Heart left ventricle (tissue), 16 donors: Measurements from ENCODE around the gene NPRL2. TPM values are rescaled to one million over a fixed set of nuclear protein-coding genes. Genes with fewer than 3 reads are reported as not detected.

Source experiments
- ATAC-seq, 4 donors: fragments of 200-7000 bp; cut with Tn5 transposase; one replicate each; pipeline ENCODE4 v1.9.1; 2020 to 2022; ENCODE audit warnings: moderate library complexity in 4 of 4, mild to moderate bottlenecking in 3 of 4, moderate number of reproducible peaks in 1 of 4
- DNase-seq, 5 donors: peaks; one replicate each; pipeline ENCODE4 v3.0.0-alpha.2; 2020
- H3K27ac ChIP-seq, 12 donors: fragments of 200-600 bp; sonication (generic) in 4 of 12; one replicate each; pipeline versions ENCODE4 v1.5.0 to v1.8.0; 2016 to 2022; ENCODE audit warnings: mild to moderate bottlenecking in 2 of 12
- H3K27me3 ChIP-seq, 9 donors: fragments of 200-600 bp; sonication (generic) in 2 of 9; one replicate each; pipeline versions ENCODE4 v1.5.1 to v1.8.0; 2016 to 2022; ENCODE audit warnings: mild to moderate bottlenecking in 3 of 9
- H3K36me3 ChIP-seq, 9 donors: fragments of 200-600 bp; sonication (generic) in 2 of 9; one replicate each; pipeline versions ENCODE4 v1.5.0 to v1.8.0; 2018 to 2022; ENCODE audit warnings: mild to moderate bottlenecking in 2 of 9
- H3K4me1 ChIP-seq, 12 donors: fragments of 200-600 bp; sonication (generic) in 4 of 12; one replicate each; pipeline versions ENCODE4 v1.5.0 to v1.8.0; 2016 to 2022; ENCODE audit warnings: mild to moderate bottlenecking in 3 of 12
- H3K4me3 ChIP-seq, 12 donors: fragments of 200-600 bp; sonication (generic) in 4 of 12; one replicate each; pipeline versions ENCODE4 v1.5.0 to v1.8.0; 2017 to 2022; ENCODE audit warnings: mild to moderate bottlenecking in 9 of 12, moderate library complexity in 4 of 12
- H3K9me3 ChIP-seq, 12 donors: fragments of 200-600 bp; sonication (generic) in 4 of 12; one replicate each; pipeline versions ENCODE4 v1.5.0 to v1.8.0; 2016 to 2022; ENCODE audit warnings: mild to moderate bottlenecking in 1 of 12
- POLR2A ChIP-seq, 2 donors: fragments of 450-650 bp; IDR thresholded peaks; one replicate each; pipeline ENCODE4 v1.6.1; 2017; ENCODE audit warnings: antibody characterized with exemption in 2 of 2, mild to moderate bottlenecking in 2 of 2, moderate library complexity in 2 of 2
- WGBS, 4 donors: extraction: QIAGEN DNeasy Blood & Tissue Kit in 2 of 4; methylation state at CpG; one replicate each; pipeline versions ENCODE4 v1.1.5 to v1.1.7; 2013 to 2018; 5-methylcytosine and 5-hydroxymethylcytosine counted together
- intact Hi-C, 10 donors: fragments of 100-400 bp; cut with DNase I; formaldehyde crosslinking; loops; one replicate each; pipeline versions ENCODE4 v1.11.1 to v1.14.2; 2022
- polyA plus RNA-seq, 2 donors: library from polyadenylated mRNA; stranded (reverse); fragments of 200-250 nt; gene quantifications; one replicate each; pipeline ENCODE4 v1.2.3, GENCODE V29; 2013
- total RNA-seq, 9 donors: library from RNA; depleted of rRNA in 2 of 9; stranded (reverse); fragments of >200 nt in 2 of 9; fragmentation: NEBNext Ultra II Directional in 3 of 9; extraction: Animal tissue kit (Norgen Biotek cat#: 25700) in 3 of 9; gene quantifications; one replicate each; pipeline versions ENCODE4 v1.1.0 to v1.2.4, GENCODE V29; 2016 to 2023
- TF ChIP-seq, protein P1 (sequence below), 12 donors: fragments of 200-600 bp; sonication (generic) in 4 of 12; IDR thresholded peaks; one replicate each; pipeline versions ENCODE4 v1.5.0 to v1.8.0; 2018 to 2022; ENCODE audit warnings: antibody characterized with exemption in 12 of 12, mild to moderate bottlenecking in 5 of 12
- donor health status: ischemic (EF 13 %, LVEDD 7.1; RV severe dilation, severe dysfunction).
- donor health status: healthy with polysubstance abuse.
- donor health status: DM: no; HTN: yes; CAD: no.
- donor health status: DM: no; HTN: no; CAD: no.
- donor health status: ischemic (EF 25% LVEDD 6.9; RV normal size, moderate dysfunction).
- donor health status: ischemic (EF 25% LVEDD 5.7; RV mildly dilated, moderate dysfunction).
- donor health status: healthy.
- donor health status: DM: yes; HTN: yes; CAD: no.
- donor health status: ischemic (EF 35%, LVEDD 5.7; RV mildly dilated, moderate dysfunction).
- donor health status: nonischemic (EF 11% LVEDD 7.7; RV severe dilation, severe dysfunction).
- donor health status: DM: yes; HTN: yes; CAD: no.
- donor health status: PGD.
- donor health status: ischemic (EF 29% LVEDD 5.4; RV normal size, mild dysfunction).
- donor health status: nonischemic (EF 23%, LVEDD 6.1; RV moderate dilation, normal function).

The NPRL2 gene
- total and polyA plus RNA-seq, 11 donors = 12.0 to 19.0 (median 15.3) TPM

DNA sequence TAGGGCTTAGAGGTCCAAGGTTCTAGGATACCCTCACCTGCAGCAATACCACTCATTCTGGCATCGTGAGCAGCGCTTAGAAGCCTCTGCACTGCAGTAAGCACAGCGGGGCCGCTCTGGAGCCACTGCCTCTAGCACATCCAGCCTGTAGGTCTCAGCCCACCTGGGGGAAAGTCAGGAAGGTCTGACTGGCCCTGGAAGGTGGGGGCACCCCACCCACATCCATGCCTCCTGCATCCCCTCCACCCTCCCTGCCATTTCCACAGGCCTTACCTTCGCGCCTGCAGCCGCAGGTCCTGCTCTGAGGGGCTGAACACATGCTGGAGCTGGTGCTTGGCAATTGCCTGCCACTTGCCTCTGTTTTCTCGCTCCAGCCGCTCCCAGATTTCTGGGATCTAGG is 9.0 kb downstream of the NPRL2 start:
- WGBS, 4 donors = 90 to 100% (median 94%) methylated on average over 9 of the region's 9 CpGs
- H3K27me3 ChIP-seq = peaks cover 0 to 4% (median 0%) of the 10 kb centered on the region in 9 donors
- H3K4me3 ChIP-seq = peak overlapping the region; percentile 30 to 97 (median 64)
- intact Hi-C loops = loop anchor here in 1 of 10 donors (10.0 kb wide), 1 partner anchor 1043 kb away; the partner anchor contains the start of gene MANF
- ATAC-seq (no peak), DNase-seq (peak in 1 of 5 donors; percentile 55)
- peak overlapping the region in 11 of 12 donors; percentile 62 to 100 (median 98) for H3K27ac ChIP-seq
- H3K4me1 ChIP-seq = peaks cover 4 to 61% (median 48%) of the 10 kb centered on the region in 12 donors
- no peaks in the 10 kb centered on the region for H3K36me3 ChIP-seq
- no peaks in the 10 kb centered on the region for H3K9me3 ChIP-seq
- TF ChIP-seq, protein P1, sequence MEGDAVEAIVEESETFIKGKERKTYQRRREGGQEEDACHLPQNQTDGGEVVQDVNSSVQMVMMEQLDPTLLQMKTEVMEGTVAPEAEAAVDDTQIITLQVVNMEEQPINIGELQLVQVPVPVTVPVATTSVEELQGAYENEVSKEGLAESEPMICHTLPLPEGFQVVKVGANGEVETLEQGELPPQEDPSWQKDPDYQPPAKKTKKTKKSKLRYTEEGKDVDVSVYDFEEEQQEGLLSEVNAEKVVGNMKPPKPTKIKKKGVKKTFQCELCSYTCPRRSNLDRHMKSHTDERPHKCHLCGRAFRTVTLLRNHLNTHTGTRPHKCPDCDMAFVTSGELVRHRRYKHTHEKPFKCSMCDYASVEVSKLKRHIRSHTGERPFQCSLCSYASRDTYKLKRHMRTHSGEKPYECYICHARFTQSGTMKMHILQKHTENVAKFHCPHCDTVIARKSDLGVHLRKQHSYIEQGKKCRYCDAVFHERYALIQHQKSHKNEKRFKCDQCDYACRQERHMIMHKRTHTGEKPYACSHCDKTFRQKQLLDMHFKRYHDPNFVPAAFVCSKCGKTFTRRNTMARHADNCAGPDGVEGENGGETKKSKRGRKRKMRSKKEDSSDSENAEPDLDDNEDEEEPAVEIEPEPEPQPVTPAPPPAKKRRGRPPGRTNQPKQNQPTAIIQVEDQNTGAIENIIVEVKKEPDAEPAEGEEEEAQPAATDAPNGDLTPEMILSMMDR (IDR thresholded peaks at IDR 0.05) = no peak
- TF ChIP-seq POLR2A (IDR thresholded peaks at IDR 0.05) = no peak

DNA sequence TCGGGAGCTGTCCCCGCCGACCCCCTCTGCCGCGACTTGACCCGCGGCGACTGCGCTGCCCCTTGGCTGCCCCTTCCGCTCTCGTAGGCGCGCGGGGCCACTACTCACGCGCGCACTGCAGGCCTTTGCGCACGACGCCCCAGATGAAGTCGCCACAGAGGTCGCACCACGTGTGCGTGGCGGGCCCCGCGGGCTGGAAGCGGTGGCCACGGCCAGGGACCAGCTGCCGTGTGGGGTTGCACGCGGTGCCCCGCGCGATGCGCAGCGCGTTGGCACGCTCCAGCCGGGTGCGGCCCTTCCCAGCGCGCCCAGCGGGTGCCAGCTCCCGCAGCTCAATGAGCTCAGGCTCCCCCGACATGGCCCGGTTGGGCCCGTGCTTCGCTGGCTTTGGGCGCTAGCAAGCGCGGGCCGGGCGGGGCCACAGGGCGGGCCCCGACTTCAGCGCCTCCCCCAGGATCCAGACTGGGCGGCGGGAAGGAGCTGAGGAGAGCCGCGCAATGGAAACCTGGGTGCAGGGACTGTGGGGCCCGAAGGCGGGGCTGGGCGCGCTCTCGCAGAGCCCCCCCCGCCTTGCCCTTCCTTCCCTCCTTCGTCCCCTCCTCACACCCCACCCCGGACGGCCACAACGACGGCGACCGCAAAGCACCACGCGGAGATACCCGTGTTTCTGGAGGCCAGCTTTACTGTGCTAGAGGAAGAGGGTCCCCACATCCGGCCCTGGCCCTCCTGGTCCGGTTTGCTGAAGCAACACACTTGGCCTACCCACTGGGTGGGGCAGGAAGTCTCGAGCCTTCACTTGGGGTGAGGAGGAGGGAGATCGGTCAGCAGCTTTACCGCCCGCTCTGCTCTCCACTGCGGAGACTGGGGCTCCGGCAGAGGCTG is 9.9 kb downstream of the NPRL2 start, which contains the start of gene RASSF1:
TSS of gene RASSF1 (minus strand) at position 389 of the 882 bp plus-strand sequence. CDS start at position 358, 31 bp downstream.
- TF ChIP-seq, protein P1 (IDR thresholded peaks at IDR 0.05) = no peak
- TF ChIP-seq POLR2A (IDR thresholded peaks at IDR 0.05) = peak; percentile 30 to 82
- Histone ChIP-seq H3K4me1 (peaks cover 10 to 63% (median 50%) of the 10 kb centered on the region in 12 donors), H3K27me3 (peaks cover 0 to 4% (median 0%) of the 10 kb centered on the region in 9 donors), H3K9me3 (no peaks in the 10 kb centered on the region), H3K4me3 (peak within 1 kb of the TSS; percentile 30 to 97 (median 64)), H3K36me3 (no peaks in the 10 kb centered on the region), H3K27ac (peak within 1 kb of the TSS; percentile 62 to 100 (median 98))
- peak; percentile 84 to 90 (median 86) for DNase-seq
- peak in 3 of 4 donors; percentile 34 to 56 (median 51) for ATAC-seq
- intact Hi-C loops = loop anchor here in 1 of 10 donors (10.0 kb wide), 1 partner anchor 1044 kb away; the partner anchor contains the start of gene MANF
- 7 to 22% (median 10%) methylated on average over 25 to 85 of the region's 85 CpGs for WGBS, 4 donors

DNA sequence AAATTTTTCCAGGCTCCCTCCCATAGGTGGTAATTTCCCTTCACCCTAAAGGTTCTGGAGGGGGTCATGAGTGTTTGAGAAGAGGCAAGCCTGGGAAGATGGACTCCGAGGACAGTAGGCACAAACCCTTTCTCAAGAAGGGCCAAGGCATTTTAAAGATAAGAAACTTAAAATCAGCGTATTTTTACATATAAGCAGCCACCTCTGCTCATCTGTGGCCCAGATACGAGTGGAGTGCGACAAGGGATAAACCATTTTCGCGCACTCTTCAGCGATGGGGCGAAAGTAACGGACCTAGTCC is 10.5 kb downstream of the NPRL2 start:
- Histone ChIP-seq H3K4me3 (peak overlapping the region; percentile 30 to 97 (median 64)), H3K36me3 (no peaks in the 10 kb centered on the region), H3K27ac (peak overlapping the region; percentile 62 to 100 (median 98)), H3K4me1 (peaks cover 13 to 63% (median 50%) of the 10 kb centered on the region in 12 donors), H3K9me3 (no peaks in the 10 kb centered on the region), H3K27me3 (peaks cover 0 to 4% (median 0%) of the 10 kb centered on the region in 9 donors)
- DNase-seq (no peak), ATAC-seq (no peak)
- WGBS, 4 donors = 27 to 46% (median 40%) methylated on average over 9 of the region's 9 CpGs
- no peak for TF ChIP-seq POLR2A (IDR thresholded peaks at IDR 0.05)
- TF ChIP-seq, protein P1 (IDR thresholded peaks at IDR 0.05) = no peak
- intact Hi-C loops = loop anchor here in 1 of 10 donors (10.0 kb wide), 1 partner anchor 1045 kb away; the partner anchor contains the start of gene MANF
